Thoracic aorta (tissue), 2 donors: ENCODE results near the gene ETNK2. TPM values are rescaled to one million over a fixed set of nuclear protein-coding genes. Genes with fewer than 3 reads are reported as not detected.

Source experiments
- ATAC-seq: fragments of 150-250 bp; one replicate; pipeline ENCODE4 v1.8.0; 2017; ENCODE audit warnings: low read depth; ENCODE audit not compliant: insufficient number of reproducible peaks, low FRiP score
- DNase-seq: peaks from one replicate; pipeline ENCODE4 v3.0.0-alpha.2; 2020; ENCODE audit warnings: low spot score
- H3K27ac ChIP-seq, 2 donors: fragments of 200-600 bp; sonication (generic); 1 replicate in 1 of 2; 2 replicates in 1 of 2; pipeline ENCODE4 v1.5.1; 2016; ENCODE audit warnings: mild to moderate bottlenecking in 2 of 2, moderate library complexity in 2 of 2
- H3K27me3 ChIP-seq: fragments of 200-600 bp; sonication (generic); replicated peaks from 2 replicates; pipeline ENCODE4 v1.6.0; 2016; ENCODE audit warnings: mild to moderate bottlenecking; ENCODE audit not compliant: insufficient read depth
- H3K36me3 ChIP-seq: fragments of 200-600 bp; sonication (generic); one replicate; pipeline ENCODE4 v1.5.1; 2016
- H3K4me1 ChIP-seq, 2 donors: fragments of 200-600 bp; sonication (generic); 1 replicate in 1 of 2; 2 replicates in 1 of 2; pipeline versions ENCODE4 v1.5.1 to v1.6.0; 2016; ENCODE audit warnings: low read depth in 2 of 2, mild to moderate bottlenecking in 1 of 2; ENCODE audit not compliant: control insufficient read depth in 1 of 2
- H3K4me3 ChIP-seq: fragments of 200-600 bp; sonication (generic); 2 replicates; pipeline ENCODE4 v1.5.1; 2016; ENCODE audit warnings: mild to moderate bottlenecking
- H3K9me3 ChIP-seq: fragments of 200-600 bp; sonication (generic); 2 replicates; pipeline ENCODE4 v1.5.1; 2016
- total RNA-seq, 2 donors: library from RNA; depleted of rRNA; stranded (reverse); fragments of >200 nt; gene quantifications; one replicate each; pipeline versions ENCODE4 v1.1.0 to v1.2.3, GENCODE V29; 2016
- TF ChIP-seq, protein P1 (sequence below): fragments of 200-600 bp; sonication (generic); IDR thresholded peaks from one replicate; pipeline ENCODE4 v1.5.1; 2019; ENCODE audit warnings: antibody characterized with exemption

ETNK2 gene
- total RNA-seq, 2 donors from 2014 or later = 18.0 to 24.5 TPM

- TF ChIP-seq, protein P1, sequence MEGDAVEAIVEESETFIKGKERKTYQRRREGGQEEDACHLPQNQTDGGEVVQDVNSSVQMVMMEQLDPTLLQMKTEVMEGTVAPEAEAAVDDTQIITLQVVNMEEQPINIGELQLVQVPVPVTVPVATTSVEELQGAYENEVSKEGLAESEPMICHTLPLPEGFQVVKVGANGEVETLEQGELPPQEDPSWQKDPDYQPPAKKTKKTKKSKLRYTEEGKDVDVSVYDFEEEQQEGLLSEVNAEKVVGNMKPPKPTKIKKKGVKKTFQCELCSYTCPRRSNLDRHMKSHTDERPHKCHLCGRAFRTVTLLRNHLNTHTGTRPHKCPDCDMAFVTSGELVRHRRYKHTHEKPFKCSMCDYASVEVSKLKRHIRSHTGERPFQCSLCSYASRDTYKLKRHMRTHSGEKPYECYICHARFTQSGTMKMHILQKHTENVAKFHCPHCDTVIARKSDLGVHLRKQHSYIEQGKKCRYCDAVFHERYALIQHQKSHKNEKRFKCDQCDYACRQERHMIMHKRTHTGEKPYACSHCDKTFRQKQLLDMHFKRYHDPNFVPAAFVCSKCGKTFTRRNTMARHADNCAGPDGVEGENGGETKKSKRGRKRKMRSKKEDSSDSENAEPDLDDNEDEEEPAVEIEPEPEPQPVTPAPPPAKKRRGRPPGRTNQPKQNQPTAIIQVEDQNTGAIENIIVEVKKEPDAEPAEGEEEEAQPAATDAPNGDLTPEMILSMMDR = no peak
- Histone ChIP-seq H3K27me3 (no peaks in the 10 kb centered on the region), H3K36me3 (no peaks in the 10 kb centered on the region), H3K4me3 (no peak overlapping the region), H3K9me3 (peaks cover 4% of the 10 kb centered on the region), H3K27ac (no peak overlapping the region), H3K4me1 (no peaks in the 10 kb centered on the region)
- ATAC-seq (no peak), DNase-seq (no peak)
Observed at GRCh38 chr1:204174958-204175357, 23.1 kb upstream of the ETNK2 start.

GRCh38 chr1:204172404-204173029 lies 20.7 kb upstream of the ETNK2 start:
- Histone ChIP-seq H3K9me3 (peaks cover 12% of the 10 kb centered on the region), H3K4me3 (no peak overlapping the region), H3K27ac (no peak overlapping the region), H3K36me3 (no peaks in the 10 kb centered on the region), H3K4me1 (no peaks in the 10 kb centered on the region), H3K27me3 (no peaks in the 10 kb centered on the region)
- DNase-seq (no peak), ATAC-seq (no peak)
- TF ChIP-seq, protein P1 = no peak

DNA sequence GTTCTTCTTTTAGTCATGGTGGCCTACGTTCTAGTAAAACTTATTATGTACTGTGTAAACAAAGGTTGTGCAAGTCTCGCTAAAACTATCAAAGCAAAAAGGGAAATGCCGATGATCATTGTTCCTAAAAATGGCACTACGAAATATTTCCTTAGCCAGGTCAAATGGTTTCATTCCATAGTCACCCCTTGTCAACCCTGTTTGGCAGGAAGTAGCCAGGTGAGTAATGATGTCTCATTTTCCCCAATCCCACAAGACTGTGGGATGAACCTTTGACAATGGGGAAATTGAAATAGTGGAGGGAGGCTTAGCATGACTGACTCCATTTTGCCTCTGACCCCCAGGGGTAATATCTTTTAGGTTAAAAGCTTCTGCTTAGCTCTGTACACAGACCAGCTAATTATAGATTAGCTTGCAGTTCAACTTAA lies 19.9 kb upstream of the ETNK2 start:
- DNase-seq (no peak), ATAC-seq (no peak)
- no peaks in the 10 kb centered on the region for H3K4me1 ChIP-seq
- no peak overlapping the region for H3K27ac ChIP-seq
- TF ChIP-seq, protein P1 = no peak
- H3K9me3 ChIP-seq = peaks cover 12% of the 10 kb centered on the region
- H3K36me3 ChIP-seq = no peaks in the 10 kb centered on the region
- H3K27me3 ChIP-seq = no peaks in the 10 kb centered on the region
- no peak overlapping the region for H3K4me3 ChIP-seq

DNA sequence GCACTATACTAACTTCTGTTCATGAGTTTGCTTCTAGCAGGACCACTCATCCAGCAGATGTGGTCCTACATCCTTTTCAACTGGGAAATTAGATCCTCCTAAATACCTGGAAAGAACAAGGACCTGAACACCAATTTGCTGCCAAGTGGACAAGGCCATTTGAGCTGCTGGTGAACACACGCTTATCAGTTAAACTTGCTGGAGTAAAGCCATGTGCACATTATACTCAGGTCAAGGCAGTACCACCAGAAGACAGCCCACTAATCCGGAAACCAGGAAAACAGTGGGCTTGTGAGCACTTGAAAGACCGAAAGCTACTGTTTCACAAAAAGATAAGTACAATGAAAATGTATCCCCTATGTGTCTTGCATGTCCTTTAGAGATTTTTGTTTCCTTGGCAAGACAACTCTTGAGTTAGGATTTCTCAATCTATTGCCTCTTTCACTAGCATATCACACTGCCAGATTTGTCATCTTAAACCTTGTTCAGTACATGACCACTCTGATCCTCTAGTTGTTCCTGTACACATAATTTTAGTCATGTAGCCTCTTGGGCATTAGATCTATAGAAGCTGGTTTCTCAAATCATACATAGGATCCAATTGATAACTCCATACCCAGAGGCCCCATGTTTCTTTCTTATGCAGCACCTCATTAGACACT lies 18.8 kb upstream of the ETNK2 start:
- H3K27ac ChIP-seq = no peak overlapping the region

GRCh38 chr1:204169858-204170257 lies 18.0 kb upstream of the ETNK2 start:
- Histone ChIP-seq H3K27me3 (no peaks in the 10 kb centered on the region), H3K4me1 (no peaks in the 10 kb centered on the region), H3K4me3 (no peak overlapping the region), H3K9me3 (peaks cover 12% of the 10 kb centered on the region), H3K36me3 (no peaks in the 10 kb centered on the region), H3K27ac (no peak overlapping the region)
- TF ChIP-seq, protein P1 = no peak
- DNase-seq = no peak
- no peak for ATAC-seq

More for the DNA sequence above, 18.8 kb upstream of the ETNK2 start:
- Histone ChIP-seq H3K27me3 (no peaks in the 10 kb centered on the region), H3K36me3 (no peaks in the 10 kb centered on the region), H3K4me1 (no peaks in the 10 kb centered on the region), H3K4me3 (no peak overlapping the region), H3K9me3 (peaks cover 12% of the 10 kb centered on the region)
- no peak for ATAC-seq
- DNase-seq = no peak
- TF ChIP-seq, protein P1 = no peak
